RWPE1 (cell line): ENCODE data around the gene MTSS2.

ENCODE experiments used
- CTCF ChIA-PET: fragments of 350-600 bp; sonication (Branson Sonifier 250); formaldehyde crosslinking; extraction: SDS; loops from one replicate; lab custom pipeline; 2021; lab: Yijun Ruan, JAX
- POLR2A ChIA-PET: fragments of 400-600 bp; formaldehyde crosslinking; extraction: SDS; loops from one replicate; lab custom pipeline; 2020; ENCODE audit warnings: antibody characterized with exemption; ENCODE audit not compliant: low non-redundant PET; lab: Yijun Ruan, JAX
- DNase-seq: peaks from one replicate; pipeline ENCODE4 v3.0.0; 2012; ENCODE audit warnings: low spot score
- H3K27ac ChIP-seq: fragments of 450-650 bp; 2 replicates; pipeline ENCODE4 v1.5.1; 2017
- TF ChIP-seq, protein P1 (sequence below): fragments of 450-650 bp; conservative IDR thresholded peaks from 2 replicates; pipeline ENCODE4 v1.5.1; 2017; ENCODE audit warnings: low read depth, mild to moderate bottlenecking

The MTSS2 gene

DNA sequence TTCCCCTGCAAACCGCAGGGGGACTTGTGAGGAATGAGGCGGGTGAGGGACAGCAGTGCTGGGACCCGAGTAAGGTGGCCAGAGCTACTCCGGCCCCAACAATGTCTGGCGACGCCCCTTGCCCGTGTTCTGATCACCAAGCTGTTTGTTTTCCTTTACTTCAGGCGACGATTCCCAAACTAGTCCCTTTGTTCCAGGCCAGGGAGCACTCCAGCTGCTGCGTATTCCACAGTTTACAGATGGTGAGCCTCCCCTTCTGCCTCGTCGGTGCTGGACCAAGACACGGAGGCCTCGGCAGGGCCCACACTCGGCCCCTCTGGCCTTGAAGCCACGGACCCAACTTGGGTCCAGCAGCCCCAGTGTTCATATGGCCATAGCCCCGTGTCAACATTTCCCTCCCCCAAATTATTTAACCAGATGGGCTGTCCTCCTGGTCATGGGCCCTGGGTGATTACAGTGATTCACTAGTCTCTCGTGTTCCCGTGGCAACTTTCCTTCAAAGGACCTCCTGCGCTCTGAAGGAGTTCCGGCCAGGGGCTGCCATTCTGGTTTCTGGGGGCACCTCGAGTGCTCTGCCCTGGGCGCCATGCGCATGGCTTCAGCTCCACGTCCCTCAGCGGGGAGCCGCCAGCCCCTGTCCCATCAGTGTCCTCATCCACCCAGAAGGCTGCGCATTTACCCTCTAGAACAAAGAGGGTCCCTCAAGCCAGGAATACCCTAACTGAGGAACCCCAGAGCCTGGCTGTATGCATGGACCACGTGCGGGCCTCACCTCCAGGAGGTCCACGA, 24.8 kb upstream of the MTSS2 start:
- no peak for DNase-seq
- TF ChIP-seq, protein P1, sequence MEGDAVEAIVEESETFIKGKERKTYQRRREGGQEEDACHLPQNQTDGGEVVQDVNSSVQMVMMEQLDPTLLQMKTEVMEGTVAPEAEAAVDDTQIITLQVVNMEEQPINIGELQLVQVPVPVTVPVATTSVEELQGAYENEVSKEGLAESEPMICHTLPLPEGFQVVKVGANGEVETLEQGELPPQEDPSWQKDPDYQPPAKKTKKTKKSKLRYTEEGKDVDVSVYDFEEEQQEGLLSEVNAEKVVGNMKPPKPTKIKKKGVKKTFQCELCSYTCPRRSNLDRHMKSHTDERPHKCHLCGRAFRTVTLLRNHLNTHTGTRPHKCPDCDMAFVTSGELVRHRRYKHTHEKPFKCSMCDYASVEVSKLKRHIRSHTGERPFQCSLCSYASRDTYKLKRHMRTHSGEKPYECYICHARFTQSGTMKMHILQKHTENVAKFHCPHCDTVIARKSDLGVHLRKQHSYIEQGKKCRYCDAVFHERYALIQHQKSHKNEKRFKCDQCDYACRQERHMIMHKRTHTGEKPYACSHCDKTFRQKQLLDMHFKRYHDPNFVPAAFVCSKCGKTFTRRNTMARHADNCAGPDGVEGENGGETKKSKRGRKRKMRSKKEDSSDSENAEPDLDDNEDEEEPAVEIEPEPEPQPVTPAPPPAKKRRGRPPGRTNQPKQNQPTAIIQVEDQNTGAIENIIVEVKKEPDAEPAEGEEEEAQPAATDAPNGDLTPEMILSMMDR: no peak
- ChIA-PET CTCF (no interaction called here), POLR2A (no interaction called here)
- H3K27ac ChIP-seq: peak overlapping the region; percentile 100

DNA sequence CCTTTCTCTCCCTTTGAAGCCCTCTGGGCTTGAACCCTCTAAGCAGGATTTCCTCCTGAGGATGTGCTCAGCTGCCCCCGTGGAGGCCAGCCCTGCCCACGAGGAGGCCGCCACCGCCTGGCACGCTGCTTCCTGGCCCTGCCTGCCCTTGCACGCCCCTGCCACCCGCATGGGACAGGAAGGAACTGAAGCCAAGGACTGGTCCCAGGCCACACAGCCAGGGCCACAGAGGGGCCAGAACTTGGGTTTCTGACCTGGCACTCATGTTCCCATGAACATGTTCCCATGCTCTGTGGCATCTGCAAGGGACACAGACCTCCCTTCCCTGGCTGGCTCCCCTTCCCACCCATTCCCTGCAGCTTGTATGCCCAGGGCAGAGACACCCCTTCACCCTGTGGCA, 24.1 kb upstream of the MTSS2 start:
- DNase-seq: no peak
- POLR2A ChIA-PET: no interaction called here
- H3K27ac ChIP-seq: peak overlapping the region; percentile 100
- TF ChIP-seq, protein P1: no peak
- CTCF ChIA-PET: no interaction called here

DNA sequence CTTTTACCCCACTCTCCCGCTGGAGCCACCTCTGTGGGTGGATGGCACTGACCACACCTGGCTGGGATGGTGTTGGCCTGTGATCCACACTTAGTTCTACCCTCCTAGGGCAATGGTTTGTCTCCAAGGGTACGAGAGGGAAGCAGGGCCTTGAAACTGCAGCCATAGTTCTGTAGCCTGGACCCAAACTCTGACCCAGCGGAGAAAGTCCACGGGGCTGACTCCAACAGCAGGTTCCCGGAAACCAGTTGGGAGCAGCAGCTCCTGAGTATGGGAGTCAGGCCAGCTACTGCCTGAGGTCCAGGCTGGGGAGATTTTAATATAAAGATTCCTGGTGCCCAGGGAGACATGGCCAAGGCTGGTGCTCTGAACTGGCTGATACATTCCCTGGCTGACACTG, 23.6 kb upstream of the MTSS2 start:
- DNase-seq: no peak
- CTCF ChIA-PET: no interaction called here
- peak overlapping the region; percentile 100 for H3K27ac ChIP-seq
- POLR2A ChIA-PET: no interaction called here
- TF ChIP-seq, protein P1: no peak

DNA sequence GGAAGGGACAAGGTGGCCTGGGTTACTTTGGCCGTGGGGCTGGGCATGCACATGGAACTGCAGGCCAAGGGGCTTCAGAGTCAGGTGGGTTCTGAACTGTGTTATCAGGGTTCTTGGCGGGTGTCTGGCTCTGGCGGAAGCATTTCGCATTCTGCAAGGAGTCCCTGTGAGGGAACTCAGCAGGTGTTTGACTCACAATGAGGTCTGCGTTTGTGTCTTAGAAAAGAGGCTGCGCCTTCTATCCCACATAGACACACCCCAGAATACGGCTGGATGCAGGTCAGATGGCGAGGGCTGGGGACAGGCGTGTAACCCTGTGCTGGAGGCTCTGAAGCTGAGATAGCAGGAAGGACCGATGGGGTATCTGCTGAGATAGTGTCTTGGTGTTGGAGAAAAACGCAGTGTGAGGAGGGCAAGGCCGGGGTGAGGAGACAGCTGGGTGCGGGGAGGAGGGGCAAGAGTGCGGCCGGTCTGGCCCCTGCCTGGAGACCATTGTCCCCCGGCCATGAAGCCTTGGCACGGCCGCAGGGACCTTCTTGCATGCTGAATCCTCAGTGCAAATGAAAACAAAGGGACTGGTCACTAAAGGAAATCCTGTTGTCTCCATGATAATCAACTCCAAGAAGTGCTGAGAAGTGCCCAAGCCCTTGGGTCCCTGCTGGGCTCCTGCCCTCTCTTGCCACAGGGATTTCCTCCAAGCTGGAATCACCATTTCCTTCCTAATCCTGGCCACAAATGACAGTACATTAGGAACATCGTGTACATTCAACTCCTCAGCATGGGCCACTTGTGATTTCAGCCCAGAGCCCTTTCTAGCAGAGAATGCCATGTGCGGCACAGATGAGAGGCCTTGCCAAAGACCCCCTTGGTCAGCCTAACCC, 22.8 kb upstream of the MTSS2 start:
- peak overlapping the region; percentile 100 for H3K27ac ChIP-seq
- no peak for DNase-seq
- ChIA-PET POLR2A (no interaction called here), CTCF (no interaction called here)
- TF ChIP-seq, protein P1: no peak

DNA sequence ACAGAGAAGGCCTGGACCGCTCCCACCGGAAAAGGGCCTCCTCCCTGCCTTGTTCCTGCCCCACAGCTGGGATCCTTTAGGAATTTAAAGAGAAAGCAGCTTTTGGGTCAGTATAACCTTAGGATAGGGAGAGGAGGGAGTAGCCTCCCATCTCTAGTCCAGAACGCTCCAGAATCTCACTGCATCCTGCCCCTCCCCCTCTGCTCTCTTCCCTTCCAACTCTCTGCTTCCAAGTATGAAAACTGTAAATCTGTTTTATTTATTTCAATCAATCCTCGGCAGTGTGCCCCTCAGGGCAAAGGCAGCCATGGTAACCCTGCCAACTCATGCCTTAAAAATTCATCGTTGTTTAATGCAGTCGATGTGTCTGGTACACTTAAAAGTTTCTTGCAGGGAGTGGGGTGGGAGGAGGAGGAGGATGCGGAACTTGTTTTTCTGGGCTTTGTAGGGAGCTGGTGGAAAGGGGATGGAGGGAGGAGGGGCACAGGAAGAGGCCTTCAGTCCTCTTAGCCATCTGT, 21.2 kb upstream of the MTSS2 start:
- ChIA-PET CTCF (no interaction called here), POLR2A (no interaction called here)
- peak overlapping the region; percentile 100 for H3K27ac ChIP-seq

DNA sequence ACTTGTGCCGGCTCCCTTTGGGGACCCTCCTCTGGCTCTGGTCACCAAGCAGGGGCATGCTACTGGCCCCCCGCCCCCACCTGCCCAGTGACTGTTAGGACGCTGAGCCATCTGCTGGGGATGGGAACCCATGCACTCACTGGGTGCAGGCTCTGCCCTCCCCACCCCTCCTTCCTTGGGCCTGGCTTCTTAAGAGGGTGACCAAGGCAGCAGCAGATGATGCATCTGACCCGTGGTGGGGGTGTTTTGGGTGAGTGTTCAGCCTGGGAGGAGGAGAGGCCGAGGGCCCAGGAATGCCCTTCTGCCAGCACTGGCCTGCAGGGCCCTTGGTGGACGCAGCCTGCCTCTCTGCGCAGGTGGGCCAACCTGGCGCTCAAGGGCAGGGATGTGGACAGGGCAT, 19.2 kb upstream of the MTSS2 start:
- TF ChIP-seq, protein P1: no peak
- peak overlapping the region; percentile 100 for H3K27ac ChIP-seq
- ChIA-PET CTCF (no interaction called here), POLR2A (no interaction called here)
- no peak for DNase-seq

More for the DNA sequence above, 21.2 kb upstream of the MTSS2 start:
- peak; percentile 83 for DNase-seq
- TF ChIP-seq, protein P1: no peak
